ENCODE measurements around the gene SCN3B.

The SCN3B gene

GRCh38 chr11:123659311-123659710, 4.9 kb upstream of the SCN3B start:
- no peak for TF ChIP-seq CTCF (IDR thresholded peaks at IDR 0.05)
- Mint-ChIP-seq H3K27ac (no peak overlapping the region), H3K9me3 (peaks cover 14% of the 10 kb centered on the region)

DNA sequence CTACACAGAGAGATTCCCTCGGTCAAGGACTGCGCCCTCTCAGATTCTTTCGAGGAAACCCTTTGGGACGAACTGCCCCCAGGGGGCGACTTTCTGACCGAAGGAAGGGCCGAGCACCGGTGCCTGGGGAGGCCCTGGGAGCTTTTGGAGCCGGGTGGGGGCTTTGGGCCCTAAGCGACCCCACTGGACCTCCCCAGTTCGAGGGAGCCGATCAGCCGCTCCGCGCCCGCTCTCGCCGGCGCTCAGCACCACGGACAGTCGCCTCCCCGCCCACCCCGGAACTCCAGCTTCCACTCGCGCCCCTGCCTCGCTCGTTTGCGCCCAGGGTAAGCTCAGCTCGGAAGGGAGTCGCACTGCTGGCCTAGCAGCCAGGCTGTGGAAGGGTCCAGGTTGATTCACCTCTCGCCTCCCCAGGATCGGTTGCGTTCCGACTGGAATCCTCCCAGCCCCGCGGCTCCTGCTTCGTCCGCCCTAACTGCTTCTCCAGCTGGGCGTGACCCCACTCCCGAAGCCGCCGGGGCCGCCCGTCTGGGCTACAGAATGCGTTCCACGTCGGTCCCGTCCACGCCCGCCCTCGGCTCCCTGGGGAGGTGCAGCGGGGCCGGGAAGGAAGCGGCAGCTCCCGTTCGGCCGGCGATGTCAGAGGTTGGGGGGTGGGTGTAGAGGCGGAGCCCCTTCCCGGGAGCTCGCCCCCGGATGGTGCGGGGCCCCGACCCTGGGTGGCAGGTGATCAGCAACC, 428 bp downstream of the SCN3B start:
- H3K27me3 Mint-ChIP-seq (ENCODE audit: low read depth, poor library complexity) = peaks cover 72% of the 10 kb centered on the region
- H3K4me3 Mint-ChIP-seq = peak overlapping the region; percentile 74
- peak; percentile 79 for DNase-seq
- H3K9me3 Mint-ChIP-seq = no peaks in the 10 kb centered on the region
- H3K4me1 Mint-ChIP-seq = peaks cover 18% of the 10 kb centered on the region
- no peak overlapping the region for H3K27ac Mint-ChIP-seq
- TF ChIP-seq CTCF (IDR thresholded peaks at IDR 0.05) = no peak
- H3K36me3 Mint-ChIP-seq (ENCODE audit: low read depth) = no peaks in the 10 kb centered on the region

More at GRCh38 chr11:123659311-123659710, 4.9 kb upstream of the SCN3B start:
- Mint-ChIP-seq H3K4me1 (peaks cover 13% of the 10 kb centered on the region), H3K4me3 (no peak overlapping the region), H3K27me3 (ENCODE audit: low read depth, poor library complexity) (peaks cover 35% of the 10 kb centered on the region), H3K36me3 (ENCODE audit: low read depth) (no peaks in the 10 kb centered on the region)
- DNase-seq = no peak

- Mint-ChIP-seq H3K4me1 (peaks cover 18% of the 10 kb centered on the region), H3K36me3 (ENCODE audit: low read depth) (no peaks in the 10 kb centered on the region), H3K4me3 (peak overlapping the region; percentile 74), H3K27ac (no peak overlapping the region), H3K27me3 (ENCODE audit: low read depth, poor library complexity) (peaks cover 66% of the 10 kb centered on the region), H3K9me3 (no peaks in the 10 kb centered on the region)
- DNase-seq = no peak
- TF ChIP-seq CTCF (IDR thresholded peaks at IDR 0.05) = no peak
These were observed 969 bp downstream of the SCN3B start for GRCh38 chr11:123653483-123653826.

DNA sequence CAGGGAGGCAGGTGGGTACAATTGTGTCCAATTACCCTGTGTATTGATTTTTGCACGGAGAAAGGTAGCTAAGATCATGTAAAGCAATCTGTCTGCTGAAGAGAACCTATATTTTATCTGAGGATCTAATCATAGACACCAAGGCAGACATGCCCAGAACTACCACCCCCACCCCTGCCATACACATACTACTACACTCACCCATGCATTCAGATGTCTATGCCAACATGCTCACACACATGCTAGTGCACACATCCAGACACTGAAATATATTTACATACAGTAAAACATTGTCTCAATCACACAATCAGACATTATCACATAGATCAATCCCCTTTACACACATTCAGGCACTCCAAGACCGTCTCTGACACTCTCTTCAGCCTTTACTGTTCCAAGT, 1.8 kb downstream of the SCN3B start:
- no peak for DNase-seq
- Mint-ChIP-seq H3K36me3 (ENCODE audit: low read depth) (no peaks in the 10 kb centered on the region), H3K9me3 (no peaks in the 10 kb centered on the region), H3K27me3 (ENCODE audit: low read depth, poor library complexity) (peaks cover 58% of the 10 kb centered on the region), H3K27ac (no peak overlapping the region), H3K4me1 (peaks cover 18% of the 10 kb centered on the region), H3K4me3 (peak overlapping the region; percentile 62)
- TF ChIP-seq CTCF (IDR thresholded peaks at IDR 0.05) = no peak

DNA sequence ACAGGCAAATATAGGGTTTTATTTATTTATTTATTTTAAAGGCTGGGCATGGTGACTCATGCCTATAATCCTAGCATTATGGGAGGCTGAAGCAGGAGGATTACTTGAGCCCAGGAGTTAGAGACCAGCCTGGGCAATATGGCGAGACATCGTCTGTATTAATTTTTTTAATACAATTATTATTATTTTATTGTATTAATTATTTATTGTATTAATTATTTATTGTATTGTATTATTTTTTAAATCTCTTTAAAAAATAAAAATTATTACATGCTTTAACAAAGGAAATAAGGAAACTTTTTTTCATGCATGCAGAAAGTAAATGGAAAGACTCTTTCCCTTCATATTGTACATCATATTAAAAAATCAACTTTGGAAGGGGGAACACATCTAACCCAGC, 3.5 kb downstream of the SCN3B start:
- Mint-ChIP-seq H3K27me3 (ENCODE audit: low read depth, poor library complexity) (peaks cover 56% of the 10 kb centered on the region), H3K4me3 (no peak overlapping the region), H3K4me1 (peaks cover 13% of the 10 kb centered on the region), H3K27ac (no peak overlapping the region), H3K36me3 (ENCODE audit: low read depth) (no peaks in the 10 kb centered on the region), H3K9me3 (no peaks in the 10 kb centered on the region)
- DNase-seq = no peak
- no peak for TF ChIP-seq CTCF (IDR thresholded peaks at IDR 0.05)

All from nephron progenitor cell (in vitro differentiated cells).